ENCODE data around the gene AP3D1. TPM values are rescaled to one million over a fixed set of nuclear protein-coding genes. Genes with fewer than 3 reads are reported as not detected.

The AP3D1 gene
- total RNA-seq, 1 donor from 2014 or later, result 75.7 TPM

GRCh38 chr19:2059422-2060201 is 91.8 kb downstream of the AP3D1 start:
- DNase-seq, result peak; percentile 23

GRCh38 chr19:2058570-2059421 is 92.6 kb downstream of the AP3D1 start:
- DNase-seq, result no peak

- no peak for DNase-seq
Observed at GRCh38 chr19:2057484-2058469, 93.6 kb downstream of the AP3D1 start.

- DNase-seq, result no peak
Observed at GRCh38 chr19:2056837-2057192, 94.6 kb downstream of the AP3D1 start.

- DNase-seq, result peak; percentile 56
Observed at GRCh38 chr19:2055931-2056836, 95.2 kb downstream of the AP3D1 start.

GRCh38 chr19:2054763-2055162 is 96.6 kb downstream of the AP3D1 start:
- no peak for DNase-seq

- peak; percentile 86 for DNase-seq
Observed at GRCh38 chr19:2053601-2054389, 97.6 kb downstream of the AP3D1 start.

- DNase-seq, result peak; percentile 18
Observed at GRCh38 chr19:2051773-2052704, 99.3 kb downstream of the AP3D1 start.

GRCh38 chr19:2050991-2051772 is 100.2 kb downstream of the AP3D1 start, which contains the start of gene MKNK2:
MKNK2 (minus strand) TSS chr19:2051244; CDS start chr19:2050851, 393 bp downstream.
- peak; percentile 92 for DNase-seq

Other genes with a start within 250 kb of the AP3D1 start
- gene ADAT3, start 246.2 kb downstream of the AP3D1 start, total RNA-seq, result 5.8 and 6.2 TPM in 2 replicates
- gene SCAMP4, start 246.2 kb downstream of the AP3D1 start, total RNA-seq, result 34.7 and 56.1 TPM in 2 replicates
- 73.9 and 125 TPM in 2 replicates for gene CSNK1G2, start 210.4 kb downstream of the AP3D1 start, total RNA-seq
- gene BTBD2, start 135.9 kb downstream of the AP3D1 start, total RNA-seq, result 51.7 and 135 TPM in 2 replicates
- gene MKNK2, start 100.3 kb downstream of the AP3D1 start, total RNA-seq, result 147 and 289 TPM in 2 replicates
- gene MOB3A, start 55.2 kb downstream of the AP3D1 start, total RNA-seq, result 26.4 and 54.0 TPM in 2 replicates
- gene IZUMO4, start 54.7 kb downstream of the AP3D1 start, total RNA-seq, result 0.65 and 1.5 TPM in 2 replicates
- 5.4 and 8.8 TPM in 2 replicates for gene DOT1L, start 12.4 kb upstream of the AP3D1 start, total RNA-seq
- gene PLEKHJ1, start 84.8 kb upstream of the AP3D1 start, total RNA-seq, result 64.0 and 84.9 TPM in 2 replicates
- gene SF3A2, start 85.3 kb upstream of the AP3D1 start, total RNA-seq, result 43.4 and 93.6 TPM in 2 replicates
- 1.3 and 1.5 TPM in 2 replicates for gene AMH, start 97.8 kb upstream of the AP3D1 start, total RNA-seq
- gene JSRP1, start 104.9 kb upstream of the AP3D1 start, total RNA-seq, result 0.17 TPM in 1 of 2 replicates, not detected in the other
- gene PEAK3, start 130.6 kb upstream of the AP3D1 start, total RNA-seq, result 0.17 and 0.19 TPM in 2 replicates
- gene LINGO3, start 156.6 kb upstream of the AP3D1 start, total RNA-seq, result not detected in 2 replicates
- 114 and 166 TPM in 2 replicates for gene LSM7, start 177.0 kb upstream of the AP3D1 start, total RNA-seq
- gene SPPL2B, start 177.1 kb upstream of the AP3D1 start, total RNA-seq, result 32.1 and 33.2 TPM in 2 replicates
- under 0.01 and 0.14 TPM in 2 replicates for gene TMPRSS9, start 208.7 kb upstream of the AP3D1 start, total RNA-seq